Iris pigment epithelial cell (primary cell): ENCODE measurements around the gene CANT1.

Source experiments
- DNase-seq: peaks from one replicate; pipeline ENCODE4 v3.0.0-alpha.2; 2011; ENCODE audit warnings: low read depth

The CANT1 gene

DNA sequence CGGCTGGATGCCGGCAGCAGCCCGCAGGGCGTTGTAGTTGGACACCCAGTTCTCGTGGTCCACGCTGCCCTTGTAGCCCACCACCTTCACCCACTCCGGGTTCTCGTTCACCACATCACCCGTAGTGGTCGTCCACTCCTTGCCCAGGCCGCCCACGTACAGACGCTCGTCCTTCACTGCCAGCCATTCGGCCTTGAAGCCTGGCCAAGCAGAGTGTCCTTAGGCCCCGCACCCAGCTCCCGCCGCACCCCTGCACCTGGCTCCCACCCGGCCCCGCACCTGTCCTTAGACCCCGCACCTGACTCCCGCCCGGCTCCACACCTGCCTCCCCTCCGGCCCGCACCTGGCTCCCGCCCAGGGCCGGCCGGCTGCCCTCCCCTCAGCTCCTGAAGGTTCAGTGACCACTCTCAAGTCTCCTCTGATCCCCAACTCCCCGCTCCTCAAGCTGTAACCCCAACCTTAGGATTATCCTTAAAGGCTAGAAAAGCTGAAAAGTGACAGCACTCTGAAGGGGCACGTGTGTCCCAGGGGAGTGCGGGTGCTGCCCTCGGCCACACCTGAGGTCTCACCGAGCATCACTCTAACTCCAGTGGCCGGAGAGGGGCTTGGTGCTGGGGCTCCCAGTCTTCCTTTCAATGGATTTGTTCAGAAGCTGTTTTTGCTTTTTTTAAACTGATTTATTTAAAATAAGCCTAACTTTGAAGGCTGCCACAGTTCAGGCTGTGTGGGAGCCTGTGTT lies 14.4 kb downstream of the CANT1 start:
- no peak for DNase-seq

DNA sequence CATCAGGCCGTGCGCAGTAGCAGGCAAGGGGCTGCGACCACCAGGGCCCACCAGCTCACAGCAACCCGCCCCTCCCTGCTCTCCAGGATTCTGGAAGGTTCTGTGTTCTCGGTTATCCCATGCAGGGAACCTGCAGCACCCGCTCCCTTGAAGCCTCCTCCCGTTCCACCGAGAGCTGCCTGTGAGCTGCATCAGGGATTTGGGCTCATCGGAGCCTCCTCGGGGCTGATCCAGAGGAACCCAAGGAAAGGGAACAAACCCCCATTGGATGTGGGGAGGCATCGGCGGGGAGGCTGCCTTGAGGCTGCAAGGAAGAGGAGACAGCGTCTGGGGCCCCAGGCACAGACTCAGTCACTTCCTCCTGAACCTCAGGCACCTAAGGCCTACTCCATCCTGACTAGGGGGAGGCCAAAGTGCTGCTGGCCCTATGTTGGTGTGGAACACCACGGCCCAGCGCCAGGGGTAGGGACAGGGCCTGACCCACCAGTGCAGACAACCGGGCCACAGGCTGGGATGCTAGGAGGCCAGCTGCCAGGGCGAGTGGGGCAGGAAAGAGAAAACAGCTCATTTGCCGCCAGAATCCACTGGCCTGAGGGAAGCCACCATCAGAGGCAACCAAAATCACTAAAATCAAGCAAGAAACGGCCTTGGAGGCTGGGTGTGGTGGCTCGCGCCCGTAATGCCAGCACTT lies 15.4 kb downstream of the CANT1 start:
- no peak for DNase-seq

DNA sequence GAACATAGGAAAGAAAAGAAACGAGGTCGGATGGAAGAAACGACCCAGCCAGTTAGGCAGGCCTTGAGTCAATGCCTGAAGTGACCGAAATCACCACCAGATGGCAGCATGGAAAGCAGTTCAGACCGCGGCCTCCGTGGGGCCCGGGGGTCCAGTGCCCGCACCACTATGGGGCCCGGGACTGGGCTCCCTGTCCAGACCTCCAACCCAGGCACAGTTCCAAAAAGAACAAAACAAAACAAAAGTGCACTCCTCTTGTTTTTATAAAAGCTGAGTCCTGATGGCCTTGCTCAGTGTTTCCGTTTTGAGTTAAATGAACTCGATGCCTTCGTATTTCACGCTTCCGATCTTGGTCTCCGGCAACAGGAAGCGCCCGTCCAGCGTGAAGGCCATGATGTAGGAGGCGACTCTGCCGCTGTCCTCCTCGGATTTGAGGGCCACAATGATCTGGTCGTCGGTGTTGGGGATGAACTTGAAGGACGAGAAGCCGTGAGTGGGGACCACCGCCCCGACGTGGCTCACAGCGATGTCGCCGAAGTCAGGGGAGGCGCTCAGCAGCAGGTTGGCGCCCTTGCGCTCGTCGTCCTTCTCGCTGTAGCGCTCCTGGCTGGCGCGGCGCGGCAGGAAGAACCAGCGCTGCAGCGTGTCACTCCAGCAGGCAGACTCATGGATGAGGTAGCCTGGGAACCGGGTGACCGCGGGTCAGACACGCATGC lies 16.2 kb downstream of the CANT1 start:
- peak; percentile 38 for DNase-seq

DNA sequence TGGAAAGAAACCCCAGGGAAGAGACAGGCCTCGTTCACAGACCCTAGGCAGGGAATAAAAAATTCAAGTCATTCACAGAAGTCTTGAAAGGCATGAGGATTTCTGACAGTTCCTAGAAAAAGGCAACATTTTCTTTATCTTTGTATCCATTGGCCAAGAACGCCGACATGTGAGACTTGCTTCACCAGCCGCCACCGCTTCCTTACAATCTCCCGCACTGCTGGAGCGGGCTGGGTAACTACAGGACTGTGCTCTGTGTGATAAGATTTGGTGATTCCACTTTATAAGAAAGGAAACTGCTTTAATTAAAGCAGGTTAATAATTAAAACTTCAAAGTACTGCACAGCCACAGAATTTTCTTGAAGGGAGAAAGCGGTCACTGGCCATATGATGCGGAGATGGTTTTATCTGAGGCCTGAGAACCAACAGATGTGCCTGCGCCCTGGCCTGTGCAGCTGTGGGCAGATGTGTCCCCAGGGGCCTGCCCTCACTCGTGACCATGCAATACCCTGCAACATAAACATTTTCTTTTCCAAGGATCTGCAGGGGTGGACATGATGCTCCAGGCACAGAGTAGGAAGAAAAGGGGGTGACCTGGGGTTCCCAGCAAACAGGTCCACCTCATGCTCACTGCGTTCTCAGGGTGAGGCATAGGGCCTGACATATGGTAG lies 16.9 kb downstream of the CANT1 start:
- no peak for DNase-seq

DNA sequence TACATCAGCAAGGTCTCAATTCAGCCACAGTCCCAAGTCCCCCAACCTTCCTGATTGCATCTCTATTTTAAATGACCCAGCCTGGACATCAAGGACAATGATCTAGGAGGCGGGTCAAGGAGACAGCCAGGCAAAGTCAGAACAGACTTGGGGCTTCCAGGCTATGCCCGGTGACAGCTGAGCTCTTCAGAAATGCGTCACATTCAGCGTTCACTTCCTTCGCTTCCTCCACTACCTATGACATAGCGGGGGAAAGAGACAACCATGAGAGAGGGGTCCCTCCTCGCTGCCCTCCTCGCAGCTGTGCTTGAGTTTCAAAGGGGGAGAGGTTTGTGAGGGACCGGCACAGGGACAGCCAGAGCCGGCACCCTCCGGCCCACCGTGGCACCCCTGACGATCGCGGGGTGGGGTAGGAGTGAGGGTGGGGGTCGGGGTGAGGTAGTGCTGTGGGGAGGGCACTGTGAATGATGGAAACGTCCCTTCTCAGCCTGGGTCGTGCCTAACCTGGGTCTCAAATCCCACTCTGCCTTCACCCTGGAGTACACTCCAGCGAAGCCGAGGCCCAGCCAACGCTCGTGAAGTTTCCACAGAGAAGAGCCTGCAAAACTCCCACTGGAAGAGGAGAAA lies 17.5 kb downstream of the CANT1 start:
- DNase-seq = no peak

DNA sequence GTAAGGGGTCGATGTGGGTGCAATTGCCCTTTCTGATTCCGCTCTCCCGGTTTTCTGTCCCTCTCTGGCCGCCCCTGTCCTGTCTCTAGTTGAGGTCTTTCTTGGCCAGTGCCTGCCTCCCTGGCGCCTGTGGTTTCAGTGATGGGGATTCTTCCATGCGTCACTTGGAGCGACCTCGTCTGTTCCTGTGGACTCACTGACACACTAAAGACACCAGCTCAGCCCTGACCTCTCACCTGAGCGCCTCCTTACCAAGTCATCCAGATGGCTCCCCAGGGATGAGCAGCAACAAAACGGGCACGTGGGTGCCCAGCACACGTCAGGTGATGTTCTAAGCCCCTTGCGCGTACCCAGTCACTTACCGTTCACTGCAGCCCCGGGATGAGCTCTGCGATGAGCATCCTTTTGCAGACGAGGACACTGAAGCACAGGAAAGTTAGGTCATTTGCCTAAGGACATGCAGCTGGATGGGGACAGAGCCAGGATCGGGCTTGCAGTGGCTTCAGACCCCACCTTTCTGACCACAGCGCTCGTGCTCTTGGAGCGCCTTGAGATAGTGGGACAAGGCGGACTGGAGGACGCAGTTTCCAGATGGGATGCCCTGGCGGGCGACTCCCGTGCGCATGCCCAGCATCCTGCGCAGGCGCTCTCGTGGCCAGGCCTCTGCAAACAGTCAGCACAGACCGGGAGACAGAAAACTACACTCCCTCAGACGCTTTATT lies 18.4 kb downstream of the CANT1 start:
- DNase-seq = no peak

DNA sequence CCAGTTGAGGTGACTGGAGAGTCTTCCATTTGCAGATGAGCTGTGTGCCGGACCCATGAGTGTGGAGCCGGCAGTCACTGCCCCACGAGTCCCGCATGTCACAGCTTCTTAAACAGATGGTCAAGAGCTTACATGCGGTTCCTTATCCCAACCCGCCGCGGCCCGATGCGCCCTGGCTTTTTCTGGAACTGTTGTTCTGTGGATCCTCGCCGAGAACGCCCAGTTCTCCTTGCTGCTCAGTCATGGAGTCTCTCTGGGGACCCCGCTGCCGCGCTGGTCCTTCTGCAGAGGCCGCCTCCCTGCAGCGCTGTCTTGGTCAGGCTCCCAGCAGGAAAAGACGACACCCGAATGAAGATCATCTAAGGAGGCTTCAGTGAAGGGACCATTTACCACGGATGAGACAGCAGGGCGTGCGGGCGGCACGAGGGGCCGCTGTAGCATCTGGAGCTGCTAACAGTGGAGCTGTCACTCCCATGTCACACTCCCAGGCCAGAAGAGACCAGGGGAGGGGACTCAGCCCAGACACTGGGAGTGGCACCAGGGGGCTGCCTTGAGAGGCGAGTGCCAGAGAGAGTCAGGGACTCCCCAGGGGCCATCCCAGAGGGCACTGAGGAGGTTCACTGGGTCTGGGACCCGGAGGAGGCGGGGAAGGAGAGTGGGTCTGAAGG lies 19.1 kb downstream of the CANT1 start:
- DNase-seq = no peak

DNA sequence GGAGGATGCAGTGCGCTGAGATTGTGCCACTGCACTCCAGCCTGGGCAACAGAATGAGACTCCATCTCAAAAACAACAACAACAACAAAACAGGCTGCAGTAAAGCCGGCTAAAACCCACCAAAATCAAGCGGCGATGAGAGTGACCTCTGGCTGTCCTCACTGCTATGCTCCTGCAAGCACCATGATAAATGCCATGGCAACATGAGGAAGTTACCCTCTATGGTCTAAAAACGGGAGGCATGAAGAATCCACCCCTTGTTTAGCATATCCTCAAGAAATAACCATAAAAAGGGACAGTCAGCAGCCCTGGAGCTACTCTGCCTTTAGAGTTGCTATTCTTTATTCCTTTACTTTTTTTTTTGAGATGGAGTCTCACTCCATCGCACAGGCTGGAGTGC lies 21.4 kb downstream of the CANT1 start:
- no peak for DNase-seq

DNA sequence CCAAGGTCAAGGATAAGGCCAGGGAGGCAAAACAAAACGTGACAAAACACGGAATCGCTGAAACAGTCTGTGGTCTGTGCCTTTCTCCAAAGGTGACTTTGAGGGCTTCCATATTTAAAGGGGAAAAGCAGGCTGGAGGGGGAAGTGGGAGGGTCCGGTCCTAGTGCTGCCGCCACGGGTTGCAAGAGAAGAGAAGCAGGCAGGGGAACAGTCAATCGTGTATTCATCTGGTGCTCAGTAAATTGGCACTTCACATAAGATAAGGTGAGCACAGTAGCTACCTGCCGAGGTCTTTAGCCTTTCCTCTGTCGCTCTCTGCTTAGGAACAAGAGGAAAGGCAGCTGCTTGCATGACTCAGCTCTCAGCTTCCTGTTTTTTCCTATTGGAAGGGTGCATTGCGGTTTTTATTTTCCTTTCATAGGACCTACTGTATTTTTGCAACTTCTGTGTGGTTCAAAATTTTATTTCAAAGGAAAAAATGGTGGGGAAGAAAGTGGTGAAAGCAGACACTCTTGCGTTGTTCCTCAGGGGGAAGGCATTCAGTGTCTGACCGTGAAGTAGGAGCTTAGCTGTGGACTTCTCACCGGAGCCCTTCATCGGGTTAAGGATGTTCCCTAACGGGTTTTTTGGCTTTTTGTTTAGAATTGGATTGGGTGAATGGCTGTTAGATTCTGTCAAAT lies 22.8 kb downstream of the CANT1 start:
- DNase-seq = peak; percentile 70

DNA sequence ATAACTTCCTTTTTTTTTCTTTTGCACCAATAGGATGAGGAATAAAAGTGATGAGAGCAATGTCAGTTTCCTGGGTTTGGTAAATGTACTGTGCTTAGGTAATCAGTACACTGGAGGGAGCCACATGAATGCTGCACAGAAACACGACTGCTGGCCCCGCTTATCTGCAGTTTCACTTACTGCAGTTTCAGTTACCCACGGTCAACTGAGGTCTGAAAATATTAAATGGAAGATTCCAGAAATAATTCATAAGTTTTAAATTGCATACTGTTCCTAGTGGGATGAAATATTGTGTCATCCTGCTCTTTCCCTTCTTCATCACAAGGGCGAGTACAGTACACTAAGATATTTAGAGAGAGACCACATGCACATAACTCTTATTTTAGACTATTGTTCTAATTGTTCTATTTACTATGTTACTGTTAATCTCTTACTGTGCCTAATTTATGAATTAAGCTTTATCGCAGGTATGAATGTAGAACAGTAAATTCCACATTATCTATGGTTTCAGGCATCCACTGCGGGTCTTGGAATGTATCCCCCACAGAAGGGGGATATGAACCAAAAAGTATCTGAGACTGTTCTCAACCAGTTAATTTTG lies 23.4 kb downstream of the CANT1 start:
- DNase-seq = peak; percentile 71

DNA sequence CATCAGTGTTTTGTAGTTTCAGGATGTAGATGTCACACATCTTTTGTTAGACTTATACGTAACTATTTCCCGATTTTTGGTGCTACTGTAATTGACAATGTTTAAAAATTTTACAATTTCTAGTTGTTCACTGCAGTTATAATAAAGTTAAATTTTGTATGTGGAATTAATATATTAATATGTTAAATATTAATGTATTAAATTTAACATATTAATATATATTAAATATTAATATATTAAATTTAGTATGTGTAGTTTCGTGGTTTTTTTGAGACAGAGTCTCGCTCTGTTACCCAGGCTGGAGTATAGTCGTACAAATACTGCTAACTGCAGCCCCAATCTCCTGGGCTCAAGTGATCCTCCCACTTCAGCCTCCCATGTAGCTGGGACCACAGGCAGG lies 24.2 kb downstream of the CANT1 start:
- DNase-seq = no peak

DNA sequence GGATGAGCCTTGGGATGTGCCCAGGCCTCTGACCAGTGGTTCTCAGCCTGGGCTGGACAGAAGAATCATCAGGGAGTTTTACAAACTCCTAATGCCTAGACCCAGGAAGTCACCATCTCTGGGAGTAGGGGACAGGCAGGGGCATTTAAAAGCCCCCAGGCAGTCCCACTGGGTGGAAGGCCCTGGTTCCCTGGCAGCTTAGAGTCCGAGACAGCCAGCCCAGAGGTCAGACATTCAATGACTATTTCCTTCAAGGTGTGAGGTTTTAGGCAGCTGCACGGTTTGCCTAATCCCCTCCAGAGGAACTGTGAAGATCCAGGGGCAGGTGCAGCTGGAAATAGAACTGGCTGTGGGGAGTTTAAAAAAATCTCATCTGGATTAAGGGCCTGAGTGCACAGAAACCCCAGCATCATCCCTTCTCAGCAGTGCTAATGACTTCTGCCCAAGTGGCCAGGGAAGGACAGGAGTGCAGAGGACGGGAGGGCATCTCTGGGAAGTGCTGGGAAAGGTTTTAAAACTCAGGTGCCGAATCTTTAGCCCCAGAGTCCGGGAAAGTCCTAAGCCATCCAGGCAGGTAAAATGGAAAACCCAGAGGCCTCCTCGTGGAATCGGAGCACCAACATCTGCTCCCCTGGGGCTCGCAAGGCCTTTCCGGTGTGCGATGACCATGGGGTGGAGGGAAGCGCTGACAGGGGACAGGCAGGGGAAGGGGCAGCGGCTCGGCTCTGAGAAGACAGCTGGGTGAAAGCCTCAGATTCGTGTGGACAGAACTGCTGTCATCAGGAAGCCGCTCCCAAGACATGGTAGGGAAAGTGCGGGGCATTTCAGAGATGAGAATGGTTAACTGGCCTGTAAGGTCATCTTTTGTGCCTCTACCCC lies 28.3 kb downstream of the CANT1 start:
- no peak for DNase-seq

DNA sequence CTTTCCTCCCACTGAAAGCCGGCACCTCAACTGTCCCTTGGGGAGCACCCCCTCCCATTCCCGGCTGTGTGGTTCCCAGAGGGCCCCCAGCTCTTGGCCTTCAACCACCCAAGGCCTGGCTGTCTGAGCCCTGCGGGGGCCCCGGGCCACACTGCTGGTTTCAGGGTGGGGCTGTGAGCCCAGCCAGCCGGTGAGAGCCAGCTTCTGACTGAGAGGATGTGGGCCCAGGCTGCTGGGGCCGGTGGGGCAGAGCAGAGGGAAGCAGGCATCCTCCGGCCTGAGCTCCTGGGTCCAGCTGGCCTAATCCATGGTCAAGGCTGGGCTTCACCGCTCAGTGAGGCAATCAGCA lies 29.0 kb downstream of the CANT1 start:
- no peak for DNase-seq

DNA sequence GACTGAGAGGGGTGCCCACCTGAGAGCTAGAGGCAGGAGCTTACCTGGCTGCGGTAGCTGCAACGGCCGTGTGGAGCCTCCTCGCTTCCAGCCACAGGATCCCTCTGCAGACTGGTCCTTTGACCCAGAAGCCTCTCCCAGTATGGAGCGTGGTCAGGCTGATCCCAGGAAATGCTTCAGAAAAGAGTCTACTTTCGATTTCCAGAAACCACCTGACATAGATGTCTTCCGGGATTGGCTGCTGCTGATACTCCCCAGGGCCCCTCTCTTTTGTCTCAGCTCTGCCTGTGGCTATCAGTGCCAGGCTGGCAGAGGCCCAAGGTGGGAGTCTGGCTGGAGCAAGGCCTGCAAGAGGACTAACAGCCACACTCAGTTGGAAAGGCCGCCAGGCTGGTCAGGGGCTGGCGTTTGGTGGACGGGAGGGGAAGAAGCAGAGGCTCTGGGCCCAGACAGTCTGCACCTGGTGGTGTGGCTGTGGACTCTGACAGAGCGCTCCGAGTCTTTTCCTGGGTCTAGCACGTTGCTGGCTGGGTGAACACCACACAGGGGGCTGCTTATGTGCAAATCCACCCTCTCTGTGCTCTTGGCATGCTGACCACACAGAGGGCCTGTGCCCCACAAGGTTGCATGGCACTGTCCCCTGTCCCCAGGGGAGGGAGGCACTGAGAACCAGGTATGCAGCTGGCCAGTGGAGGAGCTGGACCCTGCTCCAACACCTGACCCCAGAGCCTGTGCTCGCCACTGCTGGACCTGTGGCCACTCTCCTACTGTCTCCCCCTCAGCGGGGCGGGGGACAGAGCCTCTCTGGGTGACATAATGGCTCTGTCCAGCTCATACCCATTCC lies 29.6 kb downstream of the CANT1 start, which contains the start of gene LGALS3BP:
TSS of gene LGALS3BP (minus strand) at position 144 of the 844 bp plus-strand sequence. CDS start 2,732 bp downstream, outside the sequence.
- peak; percentile 84 for DNase-seq

DNA sequence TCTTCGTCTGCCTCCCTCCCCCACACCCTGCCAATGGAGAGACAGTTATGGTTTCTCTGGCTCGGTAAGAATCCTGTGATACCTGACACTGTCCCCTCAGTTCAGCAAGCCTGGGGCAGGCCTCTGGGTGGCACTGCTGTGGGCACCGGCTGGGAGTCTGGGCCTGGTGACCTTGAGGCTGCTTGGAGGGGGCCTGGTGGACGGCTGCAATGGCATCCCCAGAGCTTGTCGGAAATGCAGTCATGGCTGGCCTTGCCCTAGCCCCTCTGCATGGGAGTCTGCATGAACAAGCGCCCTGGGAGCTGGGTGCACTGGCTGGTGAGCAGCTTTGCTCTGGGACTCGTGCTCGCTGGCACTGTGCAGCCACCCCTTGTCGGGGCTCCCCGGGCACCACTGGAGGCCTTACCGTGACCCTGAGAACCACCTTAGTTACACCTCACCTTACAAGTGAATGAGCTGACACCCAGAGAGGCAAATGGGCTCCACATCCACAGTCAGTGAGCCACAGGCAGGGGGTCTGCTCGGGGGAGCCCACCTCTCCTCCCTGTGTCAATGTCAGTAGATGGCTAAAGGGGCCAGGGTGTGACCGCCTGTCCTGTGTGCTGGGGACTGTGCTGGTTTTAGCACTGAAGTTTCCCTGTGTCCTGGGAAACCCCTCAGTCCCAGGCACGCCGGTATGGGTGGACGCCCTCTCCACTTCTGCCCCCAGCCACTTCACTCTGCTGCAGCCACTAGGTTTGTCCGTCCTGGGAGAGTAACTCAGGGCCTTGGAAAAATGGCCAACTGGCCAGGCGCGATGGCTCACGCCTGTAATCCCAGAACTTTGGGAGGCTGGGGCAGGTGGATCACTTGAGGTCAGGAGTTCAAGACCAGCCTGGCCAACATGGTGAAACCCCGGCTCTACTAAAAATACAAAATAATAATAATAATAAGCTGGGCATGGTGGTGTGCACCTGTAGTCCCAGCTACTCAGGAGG lies 31.3 kb downstream of the CANT1 start:
- no peak for DNase-seq

DNA sequence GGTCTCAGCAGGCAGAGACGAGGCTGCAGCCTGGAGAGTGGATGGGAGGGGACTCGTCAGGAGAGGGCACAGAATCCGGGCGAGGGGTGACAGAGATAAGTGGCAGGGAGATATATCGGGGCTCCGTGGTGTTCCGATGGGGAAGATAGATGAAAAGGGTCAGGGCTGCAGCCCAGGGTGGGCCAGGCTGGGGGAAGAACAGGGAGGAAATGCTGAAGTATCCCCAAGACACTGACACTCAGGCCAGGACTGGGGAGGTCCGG lies 32.0 kb downstream of the CANT1 start:
- no peak for DNase-seq
